ENCODE results near the gene UBE2G2.

DNA sequence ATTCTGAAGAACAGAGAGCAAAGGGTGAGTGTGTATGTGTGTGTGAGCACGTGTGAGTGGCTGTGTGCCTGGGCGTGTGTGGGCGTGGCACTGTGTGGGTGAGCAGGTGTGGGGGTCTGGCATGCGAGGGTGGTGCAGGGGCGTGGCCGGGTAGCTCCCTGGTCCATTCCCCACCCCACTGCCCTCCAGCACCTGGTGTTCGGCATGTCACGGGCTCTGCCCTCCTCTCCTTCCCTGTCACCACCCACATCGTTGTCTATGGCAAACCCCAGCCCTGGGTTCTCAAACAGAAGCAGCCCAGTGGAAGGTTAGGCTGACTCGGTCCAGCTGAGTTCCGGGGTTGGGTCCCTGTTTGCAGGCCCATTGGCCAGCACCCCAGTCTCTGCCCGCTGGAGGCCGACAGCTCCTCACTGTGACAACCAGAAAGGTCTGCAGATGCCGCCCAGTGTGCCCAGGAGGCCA lies 39.8 kb downstream of the UBE2G2 start:
- TF ChIP-seq, protein P1, sequence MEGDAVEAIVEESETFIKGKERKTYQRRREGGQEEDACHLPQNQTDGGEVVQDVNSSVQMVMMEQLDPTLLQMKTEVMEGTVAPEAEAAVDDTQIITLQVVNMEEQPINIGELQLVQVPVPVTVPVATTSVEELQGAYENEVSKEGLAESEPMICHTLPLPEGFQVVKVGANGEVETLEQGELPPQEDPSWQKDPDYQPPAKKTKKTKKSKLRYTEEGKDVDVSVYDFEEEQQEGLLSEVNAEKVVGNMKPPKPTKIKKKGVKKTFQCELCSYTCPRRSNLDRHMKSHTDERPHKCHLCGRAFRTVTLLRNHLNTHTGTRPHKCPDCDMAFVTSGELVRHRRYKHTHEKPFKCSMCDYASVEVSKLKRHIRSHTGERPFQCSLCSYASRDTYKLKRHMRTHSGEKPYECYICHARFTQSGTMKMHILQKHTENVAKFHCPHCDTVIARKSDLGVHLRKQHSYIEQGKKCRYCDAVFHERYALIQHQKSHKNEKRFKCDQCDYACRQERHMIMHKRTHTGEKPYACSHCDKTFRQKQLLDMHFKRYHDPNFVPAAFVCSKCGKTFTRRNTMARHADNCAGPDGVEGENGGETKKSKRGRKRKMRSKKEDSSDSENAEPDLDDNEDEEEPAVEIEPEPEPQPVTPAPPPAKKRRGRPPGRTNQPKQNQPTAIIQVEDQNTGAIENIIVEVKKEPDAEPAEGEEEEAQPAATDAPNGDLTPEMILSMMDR (IDR thresholded peaks at IDR 0.05): no peak
- no peak for TF ChIP-seq EP300 (IDR thresholded peaks at IDR 0.05)
